Measurements from ENCODE around the gene VPS51. TPM values are rescaled to one million over a fixed set of nuclear protein-coding genes. Genes with fewer than 3 reads are reported as not detected.

VPS51 gene
- total and polyA plus RNA-seq, 4 donors: 33.2 to 158 (median 83.9) TPM

- H3K4me1 ChIP-seq (ENCODE audit: control insufficient read depth in 4 of 4, insufficient read depth in 4 of 4, low read length in 3 of 4): no peaks in the 10 kb centered on the region
- no peak overlapping the region for H3K27ac ChIP-seq (ENCODE audit: low read depth in 1 of 2, low read length in 2 of 2)
- H3K4me3 ChIP-seq (ENCODE audit: low read depth in 1 of 3, low read length in 3 of 3): no peak overlapping the region
- TF ChIP-seq TAF1 (conservative IDR thresholded peaks at IDR 0.05): no peak
- TF ChIP-seq RXRA (IDR thresholded peaks at IDR 0.05): no peak
- no peak for TF ChIP-seq RAD21 (IDR thresholded peaks at IDR 0.05)
- no peaks in the 10 kb centered on the region for H3K9me3 ChIP-seq (ENCODE audit: control insufficient read depth in 4 of 4, low read length in 3 of 4)
- no peaks in the 10 kb centered on the region for H3K27me3 ChIP-seq (ENCODE audit: control insufficient read depth in 4 of 4, insufficient read depth in 4 of 4, low read length in 3 of 4)
- no peak overlapping the region for H3K9ac ChIP-seq (ENCODE audit: low read depth in 1 of 2, low read length in 2 of 2)
- DNase-seq (ENCODE audit: low spot score): no peak
- WGBS: 85% methylated on average over 7 of the region's 7 CpGs
- no peaks in the 10 kb centered on the region for H3K36me3 ChIP-seq (ENCODE audit: control insufficient read depth in 4 of 4, insufficient read depth in 3 of 4, low read depth in 1 of 4, low read length in 3 of 4)
Measured at GRCh38 chr11:65065851-65066250, 30.2 kb upstream of the VPS51 start.

- H3K36me3 ChIP-seq (ENCODE audit: control insufficient read depth in 4 of 4, insufficient read depth in 3 of 4, low read depth in 1 of 4, low read length in 3 of 4): no peaks in the 10 kb centered on the region
- TF ChIP-seq FOXA2 (IDR thresholded peaks at IDR 0.05) (no peak), FOXA1 (IDR thresholded peaks at IDR 0.05) (no peak), SP1 (IDR thresholded peaks at IDR 0.05) (no peak), HNF4A (conservative IDR thresholded peaks at IDR 0.05) (no peak), RAD21 (IDR thresholded peaks at IDR 0.05) (no peak), HNF4G (IDR thresholded peaks at IDR 0.05) (no peak), CTCF (IDR thresholded peaks at IDR 0.05; ENCODE audit: low read depth, low read length, missing input control) (no peak), GABPA (IDR thresholded peaks at IDR 0.05 in 1 of 2, conservative IDR thresholded peaks at IDR 0.05 in 1 of 2) (no peak), JUND (IDR thresholded peaks at IDR 0.05) (no peak), REST (IDR thresholded peaks at IDR 0.05) (no peak), NR2F2 (IDR thresholded peaks at IDR 0.05) (no peak), MAX (IDR thresholded peaks at IDR 0.05) (no peak), ZBTB33 (IDR thresholded peaks at IDR 0.05) (no peak), EGR1 (IDR thresholded peaks at IDR 0.05; ENCODE audit: low read depth in 2 of 2) (no peak), RXRA (IDR thresholded peaks at IDR 0.05) (no peak), ATF3 (IDR thresholded peaks at IDR 0.05) (no peak), TAF1 (conservative IDR thresholded peaks at IDR 0.05) (no peak), YY1 (IDR thresholded peaks at IDR 0.05) (no peak)
- H3K27ac ChIP-seq (ENCODE audit: low read depth in 1 of 2, low read length in 2 of 2): no peak overlapping the region
- H3K9me3 ChIP-seq (ENCODE audit: control insufficient read depth in 4 of 4, low read length in 3 of 4): no peaks in the 10 kb centered on the region
- no peaks in the 10 kb centered on the region for H3K27me3 ChIP-seq (ENCODE audit: control insufficient read depth in 4 of 4, insufficient read depth in 4 of 4, low read length in 3 of 4)
- no peak for DNase-seq (ENCODE audit: low spot score)
- 91% methylated on average over 11 of the region's 11 CpGs for WGBS
- no peak overlapping the region for H3K4me3 ChIP-seq (ENCODE audit: low read depth in 1 of 3, low read length in 3 of 3)
- no peak overlapping the region for H3K9ac ChIP-seq (ENCODE audit: low read depth in 1 of 2, low read length in 2 of 2)
- no peaks in the 10 kb centered on the region for H3K4me1 ChIP-seq (ENCODE audit: control insufficient read depth in 4 of 4, insufficient read depth in 4 of 4, low read length in 3 of 4)
Measured at GRCh38 chr11:65066315-65066714, 29.7 kb upstream of the VPS51 start.

Data from liver (tissue), 9 donors.